CD4-positive, CD25-positive, alpha-beta regulatory T cell (primary cell): ENCODE data around the gene MATCAP1. TPM values are rescaled to one million over a fixed set of nuclear protein-coding genes. Genes with fewer than 3 reads are reported as not detected.
A peak's percentile ranks its signal among the peaks of the same experiment; 100 is the strongest.

Experiments
- ATAC-seq, 2 donors: fragments of 150-1000 bp; cut with Tn5 transposase; one replicate each; pipeline ENCODE4 v1.10.0; 2021; ENCODE audit warnings: low read depth in 2 of 2, moderate number of reproducible peaks in 2 of 2, moderate library complexity in 1 of 2
- DNase-seq, 3 donors: peaks; one replicate each; pipeline versions ENCODE4 v3.0.0 to v3.0.0-alpha.2; 2012 to 2022; ENCODE audit warnings: mixed read lengths in 1 of 3
- H3K27ac ChIP-seq: one replicate; pipeline ENCODE4 v1.7.0; 2013; ENCODE audit warnings: mild to moderate bottlenecking, low read length; ENCODE audit not compliant: insufficient read depth, poor library complexity, severe bottlenecking
- H3K27me3 ChIP-seq: one replicate; pipeline ENCODE4 v1.7.0; 2013; ENCODE audit warnings: low read length; ENCODE audit not compliant: control insufficient read depth, insufficient read depth
- H3K36me3 ChIP-seq: one replicate; pipeline ENCODE4 v1.7.0; 2013; ENCODE audit warnings: mild to moderate bottlenecking, low read length, moderate library complexity; ENCODE audit not compliant: control insufficient read depth, insufficient read depth
- H3K4me1 ChIP-seq: 2 replicates; pipeline ENCODE4 v1.7.0; 2013; ENCODE audit warnings: mild to moderate bottlenecking, low read length; ENCODE audit not compliant: insufficient read depth, control insufficient read depth, poor library complexity, severe bottlenecking
- H3K4me3 ChIP-seq: one replicate; pipeline ENCODE4 v1.7.0; 2013; ENCODE audit warnings: low read depth, mild to moderate bottlenecking, low read length, moderate library complexity
- H3K9me3 ChIP-seq, 2 experiments: 1 replicate in 1 of 2; 2 replicates in 1 of 2; pipeline ENCODE4 v1.7.0; 2013; ENCODE audit warnings: low read length in 2 of 2, mild to moderate bottlenecking in 1 of 2, moderate library complexity in 1 of 2; ENCODE audit not compliant: control insufficient read depth in 2 of 2
- H3K27ac Mint-ChIP-seq, 3 donors: one replicate each; pipeline ENCODE4 v1.8.0; 2020 to 2022; ENCODE audit warnings: mild to moderate bottlenecking in 3 of 3, mixed read lengths in 3 of 3, moderate library complexity in 2 of 3
- H3K27me3 Mint-ChIP-seq: one replicate; pipeline ENCODE4 v1.8.0; 2022; ENCODE audit warnings: mild to moderate bottlenecking, mixed read lengths
- H3K36me3 Mint-ChIP-seq: one replicate; pipeline ENCODE4 v1.8.0; 2020; ENCODE audit warnings: mixed read lengths
- H3K4me1 Mint-ChIP-seq, 4 donors: one replicate each; pipeline ENCODE4 v1.8.0; 2020 to 2022; ENCODE audit warnings: mixed read lengths in 4 of 4, mild to moderate bottlenecking in 1 of 4
- H3K4me3 Mint-ChIP-seq, 4 donors: one replicate each; pipeline ENCODE4 v1.8.0; 2020 to 2022; ENCODE audit warnings: mild to moderate bottlenecking in 4 of 4, mixed read lengths in 4 of 4, moderate library complexity in 3 of 4
- H3K9me3 Mint-ChIP-seq, 7 donors: one replicate each; pipeline ENCODE4 v1.8.0; 2020 to 2022; ENCODE audit warnings: mixed read lengths in 7 of 7, mild to moderate bottlenecking in 3 of 7, moderate library complexity in 2 of 7
- polyA plus RNA-seq, 4 donors: library from polyadenylated mRNA; unstranded; fragments of 300-500 nt; fragmentation: Illumina TruSeq; gene quantifications; one replicate each; pipeline ENCODE4 v1.2.3, GENCODE V29; 2021
- total RNA-seq: library from RNA; stranded (reverse); gene quantifications from one replicate; pipeline ENCODE4 v1.2.3, GENCODE V29; 2022

The MATCAP1 gene
- total and polyA plus RNA-seq, 5 donors from 2014 or later: 0.80 to 19.6 TPM; not detected in 3

GRCh38 chr16:67226804-67227566, 43.2 kb upstream of the MATCAP1 start, which contains the start of gene TMEM208:
TSS of gene TMEM208 (plus strand) at chr16:67227130. CDS start at chr16:67227219, 89 bp downstream.
- peak; percentile 97 to 99 (median 98) for DNase-seq
- Mint-ChIP-seq H3K9me3 (no peaks in the 10 kb centered on the region), H3K4me1 (peaks cover 8 to 49% (median 26%) of the 10 kb centered on the region in 4 donors), H3K27ac (peak within 1 kb of the TSS; percentile 89 to 98 (median 97)), H3K27me3 (no peaks in the 10 kb centered on the region), H3K4me3 (peak within 1 kb of the TSS; percentile 98 to 99 (median 98)), H3K36me3 (peaks cover 11% of the 10 kb centered on the region)
- Histone ChIP-seq H3K36me3 (peaks cover 37% of the 10 kb centered on the region), H3K27ac (peak within 1 kb of the TSS; percentile 78), H3K4me1 (peaks cover 19% of the 10 kb centered on the region), H3K27me3 (no peaks in the 10 kb centered on the region), H3K4me3 (peak within 1 kb of the TSS; percentile 87), H3K9me3 (no peaks in the 10 kb centered on the region)
- ATAC-seq: peak; percentile 93 to 94

DNA sequence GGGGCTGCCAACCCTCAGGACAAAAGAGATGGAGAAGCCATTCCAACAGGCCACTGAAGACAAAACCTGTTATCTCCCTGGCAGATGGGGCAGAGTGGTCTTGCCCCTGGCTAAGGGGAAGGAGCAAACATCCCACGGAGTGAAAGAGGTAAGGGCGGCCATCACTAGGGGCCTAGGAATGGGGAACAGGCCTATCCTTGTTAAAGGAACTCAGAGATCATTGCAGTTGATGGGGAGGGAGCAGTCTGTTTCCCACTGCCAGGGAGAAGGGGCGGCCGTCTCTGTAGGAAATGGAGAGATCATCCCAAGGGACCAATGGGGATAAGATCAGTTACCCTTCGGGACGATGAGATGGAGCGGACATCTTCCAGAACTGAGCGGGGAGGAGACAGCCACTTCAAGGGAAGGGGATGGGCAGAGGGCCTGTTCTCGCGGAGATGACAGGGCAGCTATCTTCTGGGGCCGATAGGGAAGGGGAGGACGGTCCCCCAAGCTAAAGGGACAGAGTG, 42.6 kb upstream of the MATCAP1 start:
- Mint-ChIP-seq H3K36me3 (peaks cover 11% of the 10 kb centered on the region), H3K4me1 (peaks cover 8 to 49% (median 26%) of the 10 kb centered on the region in 4 donors)

GRCh38 chr16:67223992-67224391, 40.2 kb upstream of the MATCAP1 start:
- no peaks in the 10 kb centered on the region for H3K9me3 Mint-ChIP-seq
- H3K27ac Mint-ChIP-seq: peak overlapping the region in 1 of 3 donors; percentile 40
- H3K9me3 ChIP-seq: no peaks in the 10 kb centered on the region
- DNase-seq (no peak), ATAC-seq (no peak)
- H3K27me3 ChIP-seq: no peaks in the 10 kb centered on the region
- peaks cover 19% of the 10 kb centered on the region for H3K4me1 ChIP-seq
- H3K4me3 ChIP-seq: no peak overlapping the region
- peaks cover 8% of the 10 kb centered on the region for H3K36me3 ChIP-seq
- H3K4me1 Mint-ChIP-seq: peaks cover 15 to 45% (median 26%) of the 10 kb centered on the region in 4 donors
- no peaks in the 10 kb centered on the region for H3K27me3 Mint-ChIP-seq
- peaks cover 13% of the 10 kb centered on the region for H3K36me3 Mint-ChIP-seq
- H3K4me3 Mint-ChIP-seq: peak overlapping the region in 1 of 4 donors; percentile 0
- H3K27ac ChIP-seq: no peak overlapping the region

More for the DNA sequence above, 42.6 kb upstream of the MATCAP1 start:
- Mint-ChIP-seq H3K4me3 (peak overlapping the region; percentile 98 to 99 (median 98)), H3K9me3 (no peaks in the 10 kb centered on the region), H3K27ac (peak overlapping the region; percentile 67 to 98 (median 97)), H3K27me3 (no peaks in the 10 kb centered on the region)
- peak overlapping the region; percentile 87 for H3K4me3 ChIP-seq
- ATAC-seq (no peak), DNase-seq (no peak)
- H3K36me3 ChIP-seq: peaks cover 31% of the 10 kb centered on the region
- H3K27ac ChIP-seq: peak overlapping the region; percentile 78
- H3K27me3 ChIP-seq: no peaks in the 10 kb centered on the region
- H3K4me1 ChIP-seq: peaks cover 19% of the 10 kb centered on the region
- no peaks in the 10 kb centered on the region for H3K9me3 ChIP-seq

- Mint-ChIP-seq H3K27me3 (no peaks in the 10 kb centered on the region), H3K4me1 (peaks cover 0 to 7% (median under 1%) of the 10 kb centered on the region in 4 donors), H3K36me3 (peaks cover 16% of the 10 kb centered on the region), H3K9me3 (no peaks in the 10 kb centered on the region), H3K27ac (peak overlapping the region in 2 of 3 donors; percentile 66 to 75), H3K4me3 (no peak overlapping the region)
- Histone ChIP-seq H3K27ac (no peak overlapping the region), H3K27me3 (no peaks in the 10 kb centered on the region), H3K4me3 (no peak overlapping the region), H3K36me3 (no peaks in the 10 kb centered on the region), H3K9me3 (no peaks in the 10 kb centered on the region), H3K4me1 (no peaks in the 10 kb centered on the region)
- ATAC-seq (no peak), DNase-seq (no peak)
These were observed 33.1 kb upstream of the MATCAP1 start for GRCh38 chr16:67216612-67217490.

DNA sequence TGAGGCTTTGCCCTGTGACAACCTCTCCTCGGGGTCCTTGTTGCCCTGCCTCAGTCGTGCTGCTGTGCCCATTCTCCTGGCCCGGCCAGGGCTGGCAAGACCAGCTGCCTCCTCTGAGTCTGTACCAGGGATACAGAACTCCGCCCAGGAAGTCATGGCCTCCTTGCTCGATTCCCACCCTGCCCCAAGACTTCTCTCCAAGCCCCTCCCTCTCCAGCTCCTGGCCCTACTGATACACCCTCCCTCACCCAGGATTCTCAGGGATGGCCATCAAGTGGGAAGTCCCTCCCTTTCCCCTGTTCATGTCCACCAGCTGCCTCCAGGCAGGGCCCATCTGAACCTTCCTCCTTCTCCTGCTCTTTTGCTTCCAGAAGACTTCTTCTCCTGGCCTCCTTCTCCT, 31.9 kb upstream of the MATCAP1 start:
- ATAC-seq (no peak), DNase-seq (no peak)
- Mint-ChIP-seq H3K27me3 (no peaks in the 10 kb centered on the region), H3K4me3 (no peak overlapping the region), H3K36me3 (peaks cover 18% of the 10 kb centered on the region), H3K4me1 (peaks cover 0 to 4% (median 2%) of the 10 kb centered on the region in 4 donors), H3K27ac (no peak overlapping the region), H3K9me3 (no peaks in the 10 kb centered on the region)
- Histone ChIP-seq H3K4me1 (no peaks in the 10 kb centered on the region), H3K27me3 (no peaks in the 10 kb centered on the region), H3K36me3 (no peaks in the 10 kb centered on the region), H3K27ac (no peak overlapping the region), H3K4me3 (no peak overlapping the region), H3K9me3 (no peaks in the 10 kb centered on the region)

GRCh38 chr16:67213197-67214019, 29.6 kb upstream of the MATCAP1 start:
- Histone ChIP-seq H3K27ac (no peak overlapping the region), H3K4me1 (no peaks in the 10 kb centered on the region), H3K4me3 (no peak overlapping the region), H3K36me3 (no peaks in the 10 kb centered on the region), H3K27me3 (no peaks in the 10 kb centered on the region), H3K9me3 (no peaks in the 10 kb centered on the region)
- ATAC-seq (no peak), DNase-seq (no peak)
- H3K36me3 Mint-ChIP-seq: peaks cover 15% of the 10 kb centered on the region
- H3K27ac Mint-ChIP-seq: no peak overlapping the region
- no peaks in the 10 kb centered on the region for H3K9me3 Mint-ChIP-seq
- peaks cover 0 to 4% (median under 1%) of the 10 kb centered on the region in 4 donors for H3K4me1 Mint-ChIP-seq
- no peak overlapping the region for H3K4me3 Mint-ChIP-seq
- no peaks in the 10 kb centered on the region for H3K27me3 Mint-ChIP-seq

- ATAC-seq: no peak
- Mint-ChIP-seq H3K36me3 (peaks cover 15% of the 10 kb centered on the region), H3K9me3 (no peaks in the 10 kb centered on the region), H3K4me1 (peaks cover 0 to 4% (median under 1%) of the 10 kb centered on the region in 4 donors), H3K4me3 (peak overlapping the region in 1 of 4 donors; percentile 43), H3K27ac (no peak overlapping the region), H3K27me3 (no peaks in the 10 kb centered on the region)
- no peak overlapping the region for H3K4me3 ChIP-seq
- no peak overlapping the region for H3K27ac ChIP-seq
- no peaks in the 10 kb centered on the region for H3K36me3 ChIP-seq
- H3K27me3 ChIP-seq: no peaks in the 10 kb centered on the region
- DNase-seq: no peak
- H3K4me1 ChIP-seq: no peaks in the 10 kb centered on the region
- no peaks in the 10 kb centered on the region for H3K9me3 ChIP-seq
These were observed 29.0 kb upstream of the MATCAP1 start for GRCh38 chr16:67212766-67213165.
